NCI-H748 treated with DMSO at 0.1 percent for 48 hours (cell line): ENCODE data around the gene SLC33A1.
"Not testable (repeated sequence)": the region's sequence is repeated elsewhere in the genome, so short reads cannot be mapped to it uniquely, and the experiment has no call there.

Experiments
- DNase-seq: peaks from one replicate; lab custom pipeline; 2025; lab: John Stamatoyannopoulos, UW

The SLC33A1 gene

DNA sequence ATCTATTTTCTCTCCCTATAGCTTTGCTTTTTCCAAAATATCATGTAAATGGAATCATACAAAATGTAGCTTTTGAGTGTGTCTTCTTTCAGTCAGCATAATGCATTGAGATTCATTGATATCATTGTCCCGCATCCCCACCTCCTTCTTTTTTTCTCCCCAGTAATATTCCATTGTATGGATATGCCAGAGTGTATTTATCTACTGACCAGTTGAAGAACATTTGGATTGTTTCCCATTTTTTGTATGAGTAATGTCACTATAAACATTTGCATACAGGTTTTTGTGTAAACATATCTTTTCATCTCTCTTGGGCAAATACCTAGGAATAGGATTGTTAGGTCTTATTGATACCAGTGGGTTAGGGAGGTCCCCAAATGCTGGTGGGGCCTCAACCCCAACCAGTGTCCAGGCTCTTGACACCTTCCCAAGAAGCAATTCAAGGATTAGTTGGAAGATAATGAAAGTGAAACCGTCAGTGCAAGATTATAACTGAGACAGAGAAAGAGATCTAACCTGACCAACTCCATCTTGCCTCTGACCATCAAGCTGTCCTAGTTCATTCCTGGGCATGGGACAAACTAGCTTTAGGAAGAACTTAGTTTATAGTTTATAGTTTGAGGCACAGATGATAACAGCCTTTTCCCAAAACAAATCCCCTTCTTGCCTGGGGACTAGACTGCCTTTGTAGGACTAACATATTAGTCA, 7.4 kb upstream of the SLC33A1 start:
- no peak for DNase-seq

DNA sequence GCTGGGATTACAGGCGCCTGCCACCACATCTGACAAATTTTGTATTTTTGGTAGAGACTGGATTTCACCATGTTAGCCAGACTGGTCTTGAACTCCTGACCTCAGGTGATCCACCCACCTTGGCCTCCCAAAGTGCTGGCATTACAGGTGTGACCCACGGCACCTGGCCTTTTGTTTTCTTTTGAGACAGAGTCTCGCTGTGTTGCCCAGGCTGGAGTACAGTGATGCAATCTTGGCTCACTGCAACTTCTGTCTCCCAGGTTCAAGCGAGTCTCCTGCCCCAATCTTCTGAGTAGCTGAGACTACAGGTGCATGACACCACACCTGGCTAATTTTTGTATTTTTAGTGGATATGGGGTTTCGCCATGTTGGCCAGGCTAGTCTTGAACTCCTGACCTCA, 6.2 kb upstream of the SLC33A1 start:
- not testable (repeated sequence) for DNase-seq

DNA sequence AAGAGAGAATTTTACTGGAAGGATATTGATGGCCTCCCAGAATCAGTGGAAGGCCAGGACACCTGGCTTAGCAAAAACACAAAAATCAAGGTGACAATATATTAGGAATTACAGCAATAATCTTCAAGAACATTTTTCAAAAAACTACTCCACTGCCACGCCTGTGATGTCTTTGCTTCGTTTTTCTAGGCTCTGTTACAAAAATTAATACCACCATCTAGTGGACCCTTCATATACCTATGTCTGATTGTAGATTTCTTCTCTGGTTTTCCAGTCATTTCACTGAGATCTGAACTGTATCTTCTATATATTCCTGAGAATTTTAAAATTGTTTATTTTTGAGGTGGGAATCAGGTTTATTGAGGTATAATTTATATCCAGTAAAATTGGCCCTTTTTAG, 5.6 kb upstream of the SLC33A1 start:
- no peak for DNase-seq

DNA sequence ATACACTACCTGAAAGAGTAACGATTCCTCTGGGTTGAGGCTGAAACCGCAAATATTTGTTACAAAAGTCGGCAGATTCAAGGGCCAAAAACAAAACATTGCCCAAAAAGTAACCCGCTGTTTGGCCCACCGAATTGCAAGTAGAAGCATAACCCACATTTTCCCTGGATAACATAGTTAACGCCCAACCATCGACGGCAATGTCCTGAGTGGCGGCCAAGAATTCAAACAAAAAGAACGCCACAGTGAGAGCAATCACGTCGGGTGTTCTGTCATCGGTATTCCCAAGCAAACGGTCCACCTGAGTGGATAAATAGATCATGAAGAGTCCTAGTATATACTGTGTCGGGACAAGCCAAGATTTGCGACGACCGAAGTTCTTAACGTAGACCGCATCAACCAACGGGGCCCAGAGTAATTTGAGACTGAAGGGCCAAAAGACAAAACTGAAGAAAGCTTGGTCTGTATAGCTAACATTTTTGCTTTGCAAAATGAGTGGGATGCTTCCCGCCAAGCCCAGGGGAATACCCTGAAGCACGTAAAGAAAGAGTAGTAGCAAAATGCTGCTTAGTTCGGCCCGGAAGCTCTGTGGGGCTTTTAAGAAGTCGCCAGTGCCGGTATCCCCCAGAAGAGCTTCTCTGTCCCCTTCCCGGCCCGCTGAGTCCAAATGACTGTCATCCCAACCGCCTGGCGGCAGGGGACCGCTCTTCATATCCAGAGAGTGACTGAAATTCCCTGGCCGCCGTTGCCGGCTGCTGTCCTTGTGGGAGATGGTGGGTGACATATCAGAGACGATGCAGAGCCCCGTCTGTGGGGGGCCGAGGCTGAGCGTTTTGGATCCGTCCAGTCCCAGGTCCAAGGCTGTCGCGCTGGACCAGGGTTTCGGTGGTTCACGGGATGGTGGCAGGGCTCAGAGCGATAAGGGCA, 750 bp downstream of the SLC33A1 start:
- DNase-seq = no peak

DNA sequence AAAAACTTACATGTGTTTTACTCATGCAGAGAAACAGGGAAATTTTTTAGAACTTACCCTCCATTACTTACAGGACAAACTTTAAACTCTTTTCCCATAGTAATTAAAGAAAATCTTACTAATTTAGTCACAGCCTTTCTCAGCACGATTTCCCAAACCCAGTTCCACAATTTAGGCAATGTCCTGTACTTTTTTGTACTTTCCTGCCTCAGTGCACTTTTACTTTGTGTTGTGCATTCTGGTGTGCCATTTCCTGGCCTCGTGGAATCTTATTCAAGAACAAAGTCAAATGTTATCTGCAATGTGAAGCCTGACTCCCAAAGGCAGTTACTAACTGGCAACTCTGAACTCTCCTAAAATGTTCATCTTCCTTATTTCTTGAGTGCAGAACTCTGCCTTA, 1.9 kb downstream of the SLC33A1 start:
- no peak for DNase-seq

DNA sequence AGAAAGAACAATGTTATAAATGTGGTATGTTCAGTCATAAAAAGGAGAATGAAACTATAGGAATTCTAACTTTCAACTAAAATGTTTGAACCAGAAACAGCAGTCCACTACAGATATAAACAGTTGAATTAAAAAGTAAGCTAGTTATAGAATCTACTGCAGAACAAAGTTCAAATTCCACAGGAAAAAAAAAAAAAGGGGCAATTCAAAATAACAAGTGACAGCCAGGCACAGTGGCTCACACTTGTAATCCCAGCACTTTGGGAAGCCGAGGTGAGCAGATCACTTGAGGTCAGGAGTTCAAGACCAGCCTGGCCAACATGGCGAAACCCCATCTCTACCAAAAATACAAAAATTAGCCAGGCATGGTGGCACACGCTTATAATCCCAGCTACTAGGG, 4.8 kb downstream of the SLC33A1 start:
- DNase-seq = not testable (repeated sequence)

DNA sequence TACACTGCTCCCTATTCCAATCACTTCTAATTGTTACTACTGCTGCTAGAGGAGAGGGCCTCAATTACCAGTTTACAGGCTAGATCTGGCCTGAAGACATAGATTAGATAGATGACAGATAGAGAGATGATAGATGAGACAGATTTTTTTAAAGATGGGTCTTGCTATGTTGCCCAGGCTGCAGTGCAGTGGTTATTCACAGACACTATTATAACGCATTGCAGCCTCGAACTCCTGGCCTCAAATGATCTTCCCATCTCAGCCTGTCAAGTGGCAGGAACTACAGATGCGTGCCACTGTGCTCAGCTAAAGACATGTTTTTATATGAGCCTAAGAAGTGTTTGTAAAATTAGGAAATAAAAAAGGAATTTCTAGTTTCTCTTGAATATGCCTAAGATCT, 6.2 kb downstream of the SLC33A1 start:
- no peak for DNase-seq

- DNase-seq = no peak
These were observed 8.1 kb downstream of the SLC33A1 start for GRCh38 chr3:155846119-155846518.

GRCh38 chr3:155843569-155843968, 10.7 kb downstream of the SLC33A1 start:
- DNase-seq = no peak

DNA sequence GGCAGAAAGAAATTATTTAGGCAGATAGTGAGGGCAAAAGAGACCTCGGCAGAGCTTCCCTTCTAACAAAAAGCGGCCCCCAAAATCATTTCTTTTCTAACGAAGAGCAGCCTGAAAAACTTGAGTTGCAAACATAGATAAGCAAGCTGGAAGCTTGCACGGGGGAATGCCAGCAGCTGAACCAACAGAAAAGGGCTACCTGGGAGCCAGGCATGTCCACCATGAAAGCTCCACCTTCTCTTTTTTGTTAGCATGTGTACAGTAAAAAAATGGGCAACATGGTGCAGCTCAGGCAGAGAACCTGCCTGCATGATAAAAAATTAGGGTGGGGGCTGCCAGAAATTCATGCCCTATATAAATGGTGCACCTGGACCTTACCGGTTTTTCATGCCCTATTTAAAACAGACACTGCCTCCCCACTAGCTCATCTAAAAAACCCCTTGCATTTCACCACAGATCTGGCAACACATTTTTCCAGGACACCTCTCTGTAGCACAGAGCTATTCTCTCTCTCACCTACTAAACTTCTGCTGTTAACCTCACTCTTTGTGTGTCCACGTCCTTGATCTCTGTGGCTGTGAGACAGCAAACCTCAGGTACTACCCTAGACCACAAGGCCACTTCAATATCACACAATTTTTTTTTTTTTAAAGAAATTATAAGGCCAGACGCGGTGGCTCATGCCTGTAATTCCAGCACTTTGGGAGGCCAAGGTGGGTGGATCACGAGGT, 18.7 kb downstream of the SLC33A1 start:
- no peak for DNase-seq

DNA sequence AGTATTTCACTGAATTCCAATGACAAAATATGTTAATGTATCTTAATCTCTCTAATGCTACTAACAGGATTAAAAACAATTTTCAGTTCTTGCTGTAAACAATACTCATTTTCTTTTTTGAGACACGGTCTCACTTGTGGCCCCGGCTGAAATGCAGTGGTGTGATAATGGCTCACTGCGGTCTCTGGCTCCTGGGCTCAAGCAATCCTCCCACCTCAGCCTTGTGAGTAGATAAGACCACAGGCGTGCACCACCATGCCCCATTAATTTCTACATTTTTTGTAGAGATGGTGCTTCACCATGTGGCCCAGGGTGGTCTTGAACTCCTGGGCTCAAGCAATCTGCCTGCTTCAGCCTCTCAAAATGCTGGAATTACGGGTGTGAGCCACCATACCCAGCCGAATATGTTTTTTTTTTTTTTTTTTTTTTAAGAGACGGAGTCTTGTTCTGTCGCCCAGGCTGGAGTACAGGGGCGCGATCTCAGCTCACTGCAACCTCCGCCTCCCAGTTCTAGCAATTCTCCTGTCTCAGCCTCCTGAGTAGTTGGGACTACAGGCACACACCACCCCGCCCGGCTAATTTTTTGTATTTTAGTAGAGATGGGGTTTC, 25.6 kb downstream of the SLC33A1 start:
- DNase-seq = not testable (repeated sequence)

GRCh38 chr3:155815030-155815545, 39.1 kb downstream of the SLC33A1 start:
- DNase-seq = no peak

DNA sequence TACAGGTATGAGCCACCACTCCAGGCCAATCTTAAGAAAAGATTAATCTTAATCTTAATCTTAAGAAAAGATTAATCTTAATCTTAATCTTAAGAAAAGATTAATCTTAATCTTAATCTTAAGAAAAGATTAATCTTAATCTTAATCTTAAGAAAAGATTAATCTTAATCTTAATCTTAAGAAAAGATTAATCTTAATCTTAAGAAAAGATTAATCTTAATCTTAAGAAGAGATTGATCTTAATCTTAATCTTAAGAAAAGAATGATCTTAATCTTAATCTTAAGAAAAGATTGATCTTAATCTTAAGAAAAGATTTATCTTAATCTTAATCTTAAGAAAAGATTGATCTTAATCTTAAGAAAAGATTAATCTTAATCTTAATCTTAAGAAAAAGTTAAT, 41.0 kb downstream of the SLC33A1 start:
- DNase-seq = not testable (repeated sequence)

- no peak for DNase-seq
These were observed 45.0 kb downstream of the SLC33A1 start for GRCh38 chr3:155809181-155809580.

- no peak for DNase-seq
These were observed 46.4 kb downstream of the SLC33A1 start for GRCh38 chr3:155807823-155808222.

- DNase-seq = no peak
These were observed 48.2 kb downstream of the SLC33A1 start, which contains the start of gene C3orf33 for GRCh38 chr3:155805802-155806618. TSS of gene C3orf33 (minus strand) at chr3:155806278. CDS start at chr3:155806252, 26 bp downstream.

GRCh38 chr3:155805204-155805801, 48.9 kb downstream of the SLC33A1 start:
- DNase-seq = no peak

- DNase-seq = no peak
These were observed 49.9 kb downstream of the SLC33A1 start for GRCh38 chr3:155804323-155804722.

- DNase-seq = no peak
These were observed 61.7 kb downstream of the SLC33A1 start for GRCh38 chr3:155792532-155792931.

- no peak for DNase-seq
These were observed 63.0 kb downstream of the SLC33A1 start for GRCh38 chr3:155791190-155791589.
